ENCODE data around the gene DDX11.
"Not testable (repeated sequence)": the region's sequence is repeated elsewhere in the genome, so short reads cannot be mapped to it uniquely, and the experiment has no call there.

Gene DDX11

DNA sequence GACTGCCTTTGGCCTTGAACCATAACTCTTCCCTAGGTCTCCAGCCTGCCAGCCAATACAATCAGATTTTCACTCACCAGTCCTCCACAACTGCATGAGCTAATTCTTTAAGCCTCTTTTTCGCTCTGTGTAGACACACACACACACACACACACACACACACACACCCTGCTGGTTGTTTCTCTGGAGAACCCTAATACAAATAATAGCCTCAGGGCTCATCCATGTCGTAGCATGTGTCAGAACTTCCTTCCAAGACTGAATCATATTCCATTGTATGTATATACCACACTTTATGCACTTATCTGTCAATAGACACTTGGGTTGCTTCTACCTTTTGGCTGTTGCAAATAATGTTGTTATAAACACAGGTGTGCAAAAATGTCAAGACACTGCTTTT is 6.0 kb upstream of the DDX11 start:
- DNase-seq (ENCODE audit: low spot score): not testable (repeated sequence)

DNA sequence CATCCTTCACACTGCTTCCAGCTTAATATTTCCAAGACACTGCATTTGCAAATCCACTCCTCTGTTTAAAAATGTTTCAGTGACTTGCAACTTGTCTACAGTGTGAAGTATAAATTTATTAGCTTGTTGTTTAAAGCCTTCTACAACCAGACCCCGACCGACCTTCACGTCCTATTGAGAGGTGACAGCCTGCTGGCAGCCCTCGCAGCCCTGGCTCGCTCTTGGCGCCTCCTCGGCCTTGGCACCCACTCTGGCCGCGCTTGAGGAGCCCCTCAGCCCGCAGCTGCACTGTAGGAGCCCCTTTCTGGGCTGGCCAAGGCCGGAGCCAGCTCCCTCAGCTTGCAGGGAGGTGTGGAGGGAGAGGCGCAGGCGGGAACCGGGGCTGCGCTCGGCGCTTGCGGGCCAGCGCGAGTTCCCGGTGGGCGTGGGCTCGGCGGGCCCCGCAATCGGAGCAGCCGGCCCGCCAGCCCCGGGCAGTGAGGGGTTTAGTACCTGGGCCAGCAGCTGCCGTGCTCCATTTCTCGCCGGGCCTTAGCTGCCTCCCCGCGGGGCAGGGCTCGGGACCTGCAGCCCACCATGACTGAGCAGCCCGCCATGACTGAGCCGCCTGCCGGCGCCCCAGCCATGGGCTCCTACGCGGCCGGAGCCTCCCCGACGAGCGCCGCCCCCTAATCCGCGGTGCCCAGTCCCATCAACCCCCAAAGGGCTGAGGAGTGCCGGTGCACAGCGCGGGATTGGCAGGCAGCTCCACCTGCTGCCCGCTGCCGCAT is 2.5 kb upstream of the DDX11 start:
- not testable (repeated sequence) for DNase-seq (ENCODE audit: low spot score)

DNA sequence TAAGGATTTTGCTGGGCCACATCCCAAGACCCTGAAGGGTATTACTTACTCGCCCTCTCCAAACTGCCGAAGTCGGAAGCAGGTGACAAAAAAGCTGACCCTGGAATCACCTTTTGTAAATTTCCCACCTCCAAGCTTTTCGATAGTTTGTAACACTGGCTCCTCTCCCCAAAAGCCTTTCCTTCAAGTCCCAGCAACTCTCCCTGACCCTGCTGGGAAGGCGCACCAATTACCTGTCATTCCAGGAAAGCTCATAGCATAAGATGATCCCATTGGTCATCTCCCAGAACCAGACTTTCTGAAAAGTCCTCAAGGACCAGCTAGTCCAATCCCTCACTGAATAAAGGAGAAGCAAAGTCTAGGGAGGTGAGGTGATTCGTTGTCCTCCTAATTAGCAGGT is 698 bp upstream of the DDX11 start:
- DNase-seq (ENCODE audit: low spot score): not testable (repeated sequence)

DNA sequence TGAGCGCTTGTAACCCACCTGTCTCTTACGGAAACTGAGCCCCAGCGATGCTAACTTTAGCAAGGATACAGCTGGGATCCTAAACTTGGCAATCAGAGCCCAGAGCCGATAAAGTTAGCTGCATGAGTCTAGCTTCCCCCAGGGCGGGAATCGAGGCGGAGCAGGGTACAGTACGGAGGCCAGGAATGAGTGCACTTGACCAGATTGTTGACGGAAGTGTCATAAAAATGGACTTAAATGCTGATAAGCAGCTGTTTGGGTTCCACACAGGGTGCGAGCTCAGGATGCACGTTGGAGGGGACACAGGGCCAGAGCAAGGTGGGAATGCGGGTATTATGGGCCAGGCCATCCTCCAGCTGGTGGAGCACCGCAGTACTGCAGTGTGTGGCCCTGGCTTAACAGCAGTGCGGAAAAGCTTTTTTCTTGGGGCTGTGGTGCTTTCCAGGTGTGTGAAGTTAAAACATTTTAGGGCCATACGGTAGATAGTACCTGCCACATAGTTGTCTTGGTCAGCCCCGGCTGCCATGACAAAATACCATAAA is 744 bp downstream of the DDX11 start:
- peak; percentile 5 for DNase-seq (ENCODE audit: low spot score)

DNA sequence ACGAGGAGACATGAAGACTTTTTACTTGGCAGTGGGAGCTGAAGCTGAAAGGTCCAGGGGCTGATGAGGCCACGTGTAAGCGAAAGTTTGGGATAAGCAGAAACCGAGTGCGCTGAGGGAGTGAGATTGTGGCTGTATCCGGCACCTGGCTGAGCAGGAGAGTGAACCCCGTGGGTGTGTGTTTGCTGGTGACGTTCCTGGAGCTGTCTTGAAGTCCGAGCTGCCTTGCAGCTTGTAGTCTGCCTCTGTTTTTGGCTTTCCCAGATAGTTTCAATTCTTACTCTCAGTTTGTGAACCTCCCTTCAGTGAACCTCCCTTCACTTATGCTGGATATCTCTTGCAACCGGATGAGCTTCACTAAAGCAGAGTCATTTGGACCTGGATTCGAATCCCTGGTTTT is 2.5 kb downstream of the DDX11 start:
- DNase-seq (ENCODE audit: low spot score): not testable (repeated sequence)

DNA sequence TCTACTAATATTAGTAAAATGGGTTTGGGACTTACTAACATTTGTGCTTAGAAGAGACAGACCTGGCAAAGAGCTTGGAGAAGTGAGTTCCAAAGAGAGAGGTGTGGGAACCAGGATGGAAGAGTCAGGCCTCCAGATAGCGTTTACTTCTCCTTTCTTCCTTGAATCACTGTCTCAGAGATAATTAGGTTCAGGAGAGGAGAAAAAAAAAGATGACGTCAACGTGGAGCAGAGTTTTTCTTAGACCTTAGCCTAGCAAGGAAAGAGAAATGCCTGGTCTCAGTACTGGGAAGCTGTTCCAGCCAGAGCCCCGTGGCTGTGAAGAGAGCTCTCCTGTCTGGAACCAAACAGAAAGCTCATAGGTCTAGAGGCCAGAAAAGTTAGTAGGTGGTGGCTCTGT is 3.4 kb downstream of the DDX11 start:
- DNase-seq (ENCODE audit: low spot score): not testable (repeated sequence)

DNA sequence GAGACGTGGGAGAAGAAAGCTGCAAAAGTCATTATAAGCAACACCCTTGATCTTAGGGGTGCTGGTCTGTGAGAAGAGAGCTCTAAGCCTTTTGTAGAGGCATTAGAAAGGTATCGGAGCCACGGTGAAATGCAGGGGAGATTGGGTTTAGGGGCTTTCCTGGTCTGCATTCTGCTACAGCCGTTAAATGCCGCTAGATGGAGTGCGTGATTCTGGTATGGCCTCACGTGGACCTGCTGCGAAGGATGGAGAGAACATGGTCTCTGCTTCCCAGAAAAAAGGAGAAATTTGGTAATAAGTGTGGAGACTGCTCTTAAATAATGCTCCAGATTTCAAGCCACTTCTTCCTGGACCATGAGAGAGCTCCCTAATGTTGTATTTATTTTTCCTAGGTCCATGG is 4.3 kb downstream of the DDX11 start:
- not testable (repeated sequence) for DNase-seq (ENCODE audit: low spot score)

DNA sequence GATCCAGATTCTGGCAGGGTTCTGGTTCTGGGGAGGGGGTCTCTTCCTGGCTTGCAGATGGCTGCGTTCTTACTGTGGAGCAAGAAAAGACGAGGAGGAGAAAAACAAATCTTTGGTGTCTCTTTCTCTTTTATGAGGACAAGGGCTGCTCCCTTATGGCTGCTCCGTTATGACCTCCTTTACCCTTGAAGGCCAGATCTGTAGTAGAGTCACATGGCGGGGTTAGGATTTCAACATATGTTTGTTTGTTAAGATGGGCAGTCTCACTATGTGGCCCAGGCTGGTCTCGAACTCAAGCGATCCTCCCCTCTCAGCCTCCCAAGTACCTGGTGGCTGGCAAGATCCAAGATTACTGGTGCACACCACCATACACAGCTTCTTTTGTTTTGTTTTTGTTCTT is 5.8 kb downstream of the DDX11 start:
- not testable (repeated sequence) for DNase-seq (ENCODE audit: low spot score)

DNA sequence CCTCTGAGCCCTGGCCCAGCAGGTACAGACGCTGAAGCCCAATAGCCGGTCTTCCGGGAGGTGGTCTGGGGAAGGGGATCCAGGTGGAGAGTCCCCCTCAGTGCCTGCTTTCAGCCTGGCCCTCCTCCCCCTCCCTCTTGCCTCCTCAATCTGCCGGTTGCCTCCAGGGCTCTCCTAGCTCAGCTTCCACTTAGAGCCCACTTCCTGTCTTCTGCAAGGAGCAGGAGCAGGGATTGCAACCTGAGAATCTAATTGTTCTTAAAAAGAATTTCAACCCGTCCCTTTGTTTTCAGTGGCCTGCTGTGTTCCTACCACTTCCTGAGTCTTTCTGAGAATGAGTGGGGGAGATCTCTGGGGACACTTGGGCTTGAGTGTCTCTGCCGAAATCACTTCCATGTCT is 6.6 kb downstream of the DDX11 start:
- not testable (repeated sequence) for DNase-seq (ENCODE audit: low spot score)

DNA sequence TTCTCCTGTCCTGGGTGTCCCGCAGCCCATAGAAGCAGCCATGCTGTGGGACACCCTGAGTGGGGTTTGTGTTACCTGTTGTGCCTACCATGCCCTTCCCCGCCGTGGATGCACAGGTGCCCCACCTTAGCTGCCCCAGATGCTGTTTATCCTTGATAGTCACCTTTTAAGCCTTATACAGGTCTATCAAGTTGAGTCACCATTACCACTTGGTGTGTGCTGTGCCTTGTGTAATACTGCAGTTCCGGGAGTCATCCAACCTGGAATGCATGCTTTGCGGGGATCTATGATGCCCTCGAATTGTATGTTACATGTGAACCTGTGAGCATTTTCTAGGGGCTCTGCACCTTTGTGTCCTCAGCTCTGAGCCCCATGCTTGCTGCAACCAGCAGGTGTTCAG is 7.6 kb downstream of the DDX11 start:
- DNase-seq (ENCODE audit: low spot score): not testable (repeated sequence)

DNA sequence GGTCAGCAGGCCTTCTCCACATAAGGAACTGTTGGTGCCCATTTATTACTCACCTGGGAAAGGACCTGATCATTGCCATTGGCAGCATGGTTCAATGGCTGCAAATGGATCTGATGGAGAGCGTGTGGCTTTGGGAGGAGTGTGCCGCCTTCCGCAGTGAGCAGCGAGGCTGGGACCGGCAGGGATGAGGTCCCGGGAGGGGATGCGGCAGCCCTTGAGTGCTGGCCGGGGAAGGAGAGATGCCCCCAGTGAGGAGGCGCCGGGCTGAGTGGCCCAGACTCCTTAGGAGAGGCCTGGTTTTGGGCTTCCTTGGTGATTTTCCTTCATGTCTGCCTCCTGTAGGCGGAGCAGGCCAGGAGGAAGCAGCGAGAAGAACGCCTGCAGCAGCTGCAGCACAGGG is 10.6 kb downstream of the DDX11 start:
- not testable (repeated sequence) for DNase-seq (ENCODE audit: low spot score)

DNA sequence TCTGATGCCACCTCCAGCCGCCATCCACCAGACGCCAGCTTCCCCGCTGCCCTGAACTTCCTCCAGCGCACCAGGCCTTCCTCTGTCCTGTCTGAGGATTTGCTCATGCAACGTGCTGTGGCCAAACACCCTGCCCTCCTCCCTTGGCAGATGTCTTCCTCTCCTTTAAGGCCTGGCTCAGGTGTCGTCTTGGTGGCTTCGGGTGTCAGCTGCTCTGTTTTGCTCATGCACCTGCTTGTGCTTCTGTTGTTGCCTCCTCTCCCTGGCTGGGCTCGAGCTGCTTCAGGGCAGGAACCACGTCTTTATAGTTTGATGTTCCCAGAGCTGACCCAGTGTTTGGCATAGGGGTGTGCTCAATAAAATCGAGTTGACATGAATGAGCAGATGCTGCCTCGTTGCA is 12.4 kb downstream of the DDX11 start:
- not testable (repeated sequence) for DNase-seq (ENCODE audit: low spot score)

DNA sequence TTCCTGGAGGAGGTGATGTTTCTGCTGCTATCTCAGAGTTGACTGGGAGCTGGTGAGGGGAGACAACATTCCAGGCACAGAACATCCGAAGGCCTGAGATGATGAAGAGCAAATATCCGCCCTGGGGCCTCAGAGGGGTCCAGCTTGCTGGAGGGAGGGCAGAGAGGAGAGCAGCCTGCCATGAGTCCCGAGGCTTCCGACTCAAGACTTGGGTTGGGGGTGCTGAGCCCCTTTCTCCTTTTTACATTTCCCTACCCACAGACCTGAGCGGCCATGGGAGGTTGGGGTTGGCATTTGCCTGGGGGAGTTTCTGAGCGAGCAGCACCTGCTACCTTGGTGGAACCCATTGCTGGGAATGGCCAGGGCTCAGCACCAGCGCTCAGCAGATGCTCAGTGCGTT is 13.8 kb downstream of the DDX11 start:
- DNase-seq (ENCODE audit: low spot score): not testable (repeated sequence)

DNA sequence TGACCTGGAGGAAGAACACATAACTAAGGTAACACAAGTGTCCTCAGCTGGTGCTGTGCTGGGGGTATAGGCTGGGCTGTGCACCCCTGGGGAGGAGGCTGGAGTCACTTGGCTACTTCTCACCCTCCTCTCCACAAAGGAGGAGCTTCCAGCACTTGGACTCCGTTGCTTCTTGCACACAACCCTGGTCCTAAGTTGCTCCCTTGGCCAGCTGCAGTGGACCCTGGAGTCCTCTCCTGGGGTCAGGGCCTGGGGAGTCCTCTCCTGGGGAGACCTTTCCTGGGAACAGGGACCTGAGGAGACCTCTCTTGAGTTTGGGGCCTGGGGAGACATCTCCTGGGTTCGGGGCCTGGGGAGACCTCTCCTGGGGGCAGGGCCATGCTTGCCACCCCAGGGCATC is 14.3 kb downstream of the DDX11 start:
- DNase-seq (ENCODE audit: low spot score): not testable (repeated sequence)

DNA sequence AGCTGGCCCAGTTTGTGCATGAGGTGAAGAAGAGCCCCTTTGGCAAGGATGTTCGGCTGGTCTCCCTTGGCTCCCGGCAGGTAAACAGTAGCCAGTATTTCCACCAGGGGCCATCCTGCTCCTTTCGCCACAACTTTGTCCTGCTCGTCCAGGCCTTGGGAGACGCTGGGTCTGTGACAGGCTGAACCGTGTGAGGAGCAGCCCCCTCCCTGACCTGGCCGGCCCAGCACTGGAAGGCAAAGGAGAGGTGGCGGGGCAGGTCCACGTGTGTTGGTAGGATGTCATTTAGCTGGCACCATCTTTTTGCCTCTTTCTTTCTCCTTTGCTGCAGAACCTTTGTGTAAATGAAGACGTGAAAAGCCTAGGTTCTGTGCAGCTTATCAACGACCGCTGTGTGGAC is 15.4 kb downstream of the DDX11 start:
- DNase-seq (ENCODE audit: low spot score): no peak

DNA sequence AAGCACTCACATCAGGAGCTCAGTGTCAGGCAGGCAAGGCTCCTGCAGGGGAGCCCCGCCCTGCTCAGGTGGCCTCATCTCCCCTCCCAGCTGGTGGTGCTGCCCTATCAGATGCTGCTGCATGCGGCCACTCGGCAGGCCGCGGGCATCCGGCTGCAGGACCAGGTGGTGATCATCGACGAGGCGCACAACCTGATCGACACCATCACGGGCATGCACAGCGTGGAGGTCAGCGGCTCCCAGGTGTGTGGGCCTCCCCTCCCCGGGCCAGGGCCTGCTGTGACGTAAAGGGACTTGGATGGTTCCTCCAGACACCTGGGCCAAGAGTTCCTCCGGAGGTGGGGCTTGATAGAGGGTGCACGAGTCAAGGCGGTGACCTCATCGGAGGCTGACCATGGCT is 18.0 kb downstream of the DDX11 start:
- DNase-seq (ENCODE audit: low spot score): not testable (repeated sequence)

DNA sequence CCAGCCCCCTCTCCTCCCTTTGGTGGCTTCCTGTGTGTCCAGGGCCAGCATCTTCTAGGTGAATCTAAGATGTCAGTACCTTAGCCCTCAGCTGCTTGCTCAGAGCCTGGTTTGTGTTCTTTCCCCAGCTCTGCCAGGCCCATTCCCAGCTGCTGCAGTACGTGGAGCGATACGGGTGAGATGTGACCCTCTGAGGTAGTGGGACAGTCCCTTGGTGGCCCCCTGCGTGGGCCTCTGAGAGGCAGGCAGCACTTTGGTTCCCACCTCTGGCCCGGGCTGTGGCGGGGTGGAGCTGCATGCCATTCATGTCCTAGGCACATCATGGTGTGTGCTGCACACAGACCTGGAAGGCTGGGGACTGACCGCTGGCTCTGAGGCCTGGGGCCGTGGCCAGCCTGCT is 19.1 kb downstream of the DDX11 start:
- not testable (repeated sequence) for DNase-seq (ENCODE audit: low spot score)

DNA sequence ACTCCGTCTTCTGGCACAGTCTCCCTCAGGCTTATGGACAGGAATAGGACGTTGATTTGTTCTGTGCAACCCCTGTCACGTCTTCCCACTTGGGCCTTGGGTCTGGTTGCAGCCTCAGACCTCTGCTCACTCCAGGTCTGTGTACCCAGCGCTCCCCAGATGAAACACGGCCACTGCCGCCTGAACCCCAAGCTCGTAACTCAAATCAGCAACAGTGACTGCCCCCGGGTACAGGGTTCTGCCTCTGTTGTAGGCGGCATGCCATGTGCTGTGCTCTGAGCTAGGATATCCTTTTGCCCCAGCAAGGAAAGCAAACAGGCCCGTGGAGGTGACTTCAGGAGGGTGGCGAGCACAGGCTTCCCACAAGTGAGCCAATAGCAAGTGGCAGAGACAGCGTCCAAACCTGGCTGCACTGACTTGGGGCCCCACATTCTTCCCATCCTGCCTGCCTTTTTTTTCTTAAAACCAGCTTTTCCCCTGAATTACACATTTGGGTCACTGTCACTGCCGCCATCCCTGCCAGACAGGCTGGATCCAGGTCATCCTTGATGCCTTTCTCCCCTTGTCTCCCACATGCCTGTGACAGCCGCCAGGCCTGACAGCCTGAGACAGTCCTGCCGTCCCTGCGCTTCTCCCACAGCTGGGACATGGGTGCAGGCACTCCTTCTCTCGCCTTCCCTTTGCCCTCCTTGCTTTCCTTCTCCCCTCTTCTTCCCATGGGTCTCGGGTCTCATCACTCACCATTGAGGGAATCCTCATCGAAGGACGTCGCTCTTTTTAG is 21.6 kb downstream of the DDX11 start:
- DNase-seq (ENCODE audit: low spot score): not testable (repeated sequence)

DNA sequence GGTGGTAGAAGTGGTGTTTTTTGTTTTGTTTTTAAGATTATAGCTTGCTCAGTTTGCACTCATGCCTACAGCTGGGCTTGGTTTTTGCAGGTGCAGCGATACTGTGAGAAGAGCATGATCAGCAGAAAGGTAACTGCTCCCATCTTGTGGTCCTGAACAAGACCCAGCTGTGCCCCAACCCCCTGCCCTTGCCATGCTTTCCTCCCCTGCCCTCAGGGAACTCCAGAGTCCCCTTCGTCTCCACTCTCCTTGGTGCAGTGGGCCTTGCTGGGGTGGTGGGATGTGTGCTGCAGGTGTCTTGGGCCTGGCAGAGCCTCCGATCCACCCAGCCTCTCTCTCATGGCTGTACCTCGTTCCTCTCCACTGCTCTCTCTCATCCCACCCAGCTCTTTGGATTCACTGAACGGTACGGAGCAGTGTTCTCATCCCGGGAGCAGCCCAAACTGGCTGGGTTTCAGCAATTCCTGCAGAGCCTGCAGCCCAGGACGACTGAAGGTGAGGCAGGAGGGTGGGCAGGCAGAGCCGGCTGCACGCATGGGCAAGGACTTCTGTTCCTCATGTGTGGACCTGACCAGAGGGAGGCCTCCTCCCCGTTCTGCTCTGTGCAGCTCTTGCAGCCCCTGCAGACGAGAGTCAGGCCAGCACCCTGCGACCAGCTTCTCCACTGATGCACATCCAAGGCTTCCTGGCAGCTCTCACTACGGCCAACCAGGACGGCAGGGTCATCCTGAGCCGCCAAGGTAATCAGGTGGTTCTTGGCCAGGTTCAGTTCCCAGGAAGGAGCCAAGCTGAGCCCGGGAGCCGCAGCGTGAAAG is 22.8 kb downstream of the DDX11 start:
- not testable (repeated sequence) for DNase-seq (ENCODE audit: low spot score)

DNA sequence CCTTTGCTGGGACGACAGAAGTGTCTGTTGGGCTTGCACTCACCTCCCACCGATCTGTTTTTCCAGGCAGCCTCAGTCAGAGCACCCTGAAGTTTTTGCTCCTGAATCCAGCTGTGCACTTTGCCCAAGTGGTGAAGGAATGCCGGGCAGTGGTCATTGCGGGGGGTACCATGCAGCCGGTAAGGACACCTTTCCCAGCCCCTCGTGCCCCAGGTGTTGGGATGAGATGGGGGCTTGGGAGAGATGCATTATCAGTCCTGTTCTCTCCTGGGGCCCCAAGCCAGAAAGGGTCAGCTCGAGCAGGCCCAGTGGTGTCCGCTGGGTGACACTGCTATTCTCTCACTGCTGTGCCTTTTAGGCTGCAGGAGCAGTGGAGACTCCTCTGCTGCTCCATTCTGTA is 24.2 kb downstream of the DDX11 start:
- not testable (repeated sequence) for DNase-seq (ENCODE audit: low spot score)

DNA sequence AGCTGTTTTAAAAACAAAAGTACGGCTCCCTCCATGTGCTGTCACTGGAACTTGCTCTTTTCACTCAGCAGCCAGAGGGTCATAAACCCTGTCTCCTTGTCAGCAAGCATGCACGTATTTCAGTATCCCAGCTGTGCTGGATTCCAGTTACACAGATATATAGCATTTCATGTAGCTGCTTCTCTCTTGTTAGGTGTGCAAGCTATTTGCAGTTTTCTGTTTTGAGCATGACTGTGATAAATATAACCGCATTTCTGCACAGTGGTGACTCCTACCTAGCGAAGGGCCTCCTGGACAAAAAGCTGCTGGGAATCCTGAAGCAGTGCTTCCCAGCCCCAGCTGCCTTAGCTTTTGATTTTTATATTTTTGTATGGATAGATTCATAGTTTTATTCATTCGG is 24.7 kb downstream of the DDX11 start:
- DNase-seq (ENCODE audit: low spot score): not testable (repeated sequence)

DNA sequence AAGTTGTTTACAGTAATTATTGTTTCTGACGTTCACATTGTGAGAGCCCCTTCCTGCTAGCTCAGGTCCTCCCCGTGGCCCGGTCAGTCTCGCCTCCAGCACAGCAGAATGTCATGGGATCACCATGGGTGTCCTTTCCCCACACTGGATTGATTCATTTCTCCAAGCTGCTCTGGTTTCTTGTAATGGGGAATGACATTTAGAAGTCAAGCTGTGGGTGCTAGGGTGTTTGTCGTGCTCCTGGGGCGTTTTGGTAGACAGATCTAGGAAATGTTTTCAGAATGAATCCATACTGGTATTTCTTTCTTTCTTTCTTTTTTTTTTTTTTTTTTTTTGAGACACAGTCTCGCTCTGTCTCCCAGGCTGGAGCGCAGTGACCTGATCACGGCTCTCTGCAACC is 25.1 kb downstream of the DDX11 start:
- not testable (repeated sequence) for DNase-seq (ENCODE audit: low spot score)

Measured in CD4-positive, alpha-beta T cell treated with Interleukin-6 at 100 ng/mL for 8 hours (primary cell).